Vagina (tissue), 2 donors: ENCODE data around the gene CRHR1. TPM values are rescaled to one million over a fixed set of nuclear protein-coding genes. Genes with fewer than 3 reads are reported as not detected.

Experiments used
- DNase-seq, 2 donors: peaks; one replicate each; pipeline ENCODE4 v3.0.0-alpha.2; 2017; ENCODE audit errors: extremely low spot score in 2 of 2
- H3K27ac ChIP-seq: fragments of 200-600 bp; sonication (generic); one replicate; pipeline ENCODE4 v1.5.1; 2019
- H3K27me3 ChIP-seq: fragments of 200-600 bp; sonication (generic); one replicate; pipeline ENCODE4 v1.5.1; 2019
- H3K36me3 ChIP-seq, 2 donors: fragments of 200-600 bp; sonication (generic); one replicate each; pipeline ENCODE4 v1.5.1; 2017 to 2019
- H3K4me1 ChIP-seq: fragments of 200-600 bp; sonication (generic); one replicate; pipeline ENCODE4 v1.5.1; 2019
- H3K4me3 ChIP-seq, 2 donors: fragments of 200-600 bp; sonication (generic); 1 replicate in 1 of 2; 2 replicates in 1 of 2; pipeline ENCODE4 v1.5.1; 2016 to 2019
- H3K9me3 ChIP-seq: fragments of 200-600 bp; sonication (generic); one replicate; pipeline ENCODE4 v1.5.1; 2019
- POLR2A ChIP-seq, 2 donors: fragments of 450-650 bp; IDR thresholded peaks; one replicate each; pipeline ENCODE4 v1.6.1; 2017; ENCODE audit warnings: antibody characterized with exemption in 2 of 2, mild to moderate bottlenecking in 2 of 2, moderate library complexity in 2 of 2
- POLR2AphosphoS5 ChIP-seq, 2 donors: sonication (generic); formaldehyde crosslinking; IDR thresholded peaks; one replicate each; pipeline ENCODE4 v1.9.0; 2017; ENCODE audit warnings: antibody characterized with exemption in 2 of 2, mild to moderate bottlenecking in 2 of 2, low read depth in 1 of 2; ENCODE audit not compliant: insufficient read depth in 1 of 2
- intact Hi-C: fragments of 100-400 bp; cut with DNase I; formaldehyde crosslinking; loops from one replicate; pipeline ENCODE4 v1.15.1; 2023
- total RNA-seq: library from RNA; depleted of rRNA; stranded (reverse); fragments of >200 nt; gene quantifications from one replicate; pipeline ENCODE4 v1.2.3, GENCODE V29; 2016
- TF ChIP-seq, protein P1 (sequence below), 3 experiments: fragments of 450-650 bp in 2 of 3; fragments of 200-600 bp in 1 of 3; sonication (generic) in 1 of 3; IDR thresholded peaks; one replicate each; pipeline ENCODE4 v1.5.1; 2017 to 2019; ENCODE audit warnings: antibody characterized with exemption in 3 of 3, mild to moderate bottlenecking in 2 of 3, moderate library complexity in 2 of 3

CRHR1 gene
- total RNA-seq, result 4.2 TPM

DNA sequence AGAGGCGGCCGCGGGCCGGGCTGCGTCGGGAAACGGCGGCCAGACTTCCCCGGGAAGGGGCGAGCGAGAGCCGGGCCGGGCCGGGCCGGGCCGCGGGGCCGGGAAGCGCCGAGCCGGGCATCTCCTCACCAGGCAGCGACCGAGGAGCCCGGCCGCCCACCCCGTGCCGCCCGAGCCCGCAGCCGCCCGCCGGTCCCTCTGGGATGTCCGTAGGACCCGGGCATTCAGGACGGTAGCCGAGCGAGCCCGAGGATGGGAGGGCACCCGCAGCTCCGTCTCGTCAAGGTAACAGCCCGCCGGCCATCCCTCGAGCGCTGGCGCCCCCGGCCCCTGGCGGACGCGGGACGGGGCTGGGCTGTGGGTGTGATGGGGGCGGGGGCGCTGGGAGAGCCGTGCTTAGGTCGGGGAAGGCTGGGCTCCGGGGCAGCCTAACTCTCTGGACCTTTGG lies at the start of gene CRHR1:
CRHR1 (plus strand) TSS at position 28 of the 448 bp plus-strand sequence; CDS start at position 253, 225 bp downstream.
- no peaks in the 10 kb centered on the region for H3K36me3 ChIP-seq
- TF ChIP-seq POLR2AphosphoS5 (IDR thresholded peaks at IDR 0.05; ENCODE audit: insufficient read depth in 1 of 2, low read depth in 1 of 2) (no peak), POLR2A (IDR thresholded peaks at IDR 0.05) (no peak)
- TF ChIP-seq, protein P1, sequence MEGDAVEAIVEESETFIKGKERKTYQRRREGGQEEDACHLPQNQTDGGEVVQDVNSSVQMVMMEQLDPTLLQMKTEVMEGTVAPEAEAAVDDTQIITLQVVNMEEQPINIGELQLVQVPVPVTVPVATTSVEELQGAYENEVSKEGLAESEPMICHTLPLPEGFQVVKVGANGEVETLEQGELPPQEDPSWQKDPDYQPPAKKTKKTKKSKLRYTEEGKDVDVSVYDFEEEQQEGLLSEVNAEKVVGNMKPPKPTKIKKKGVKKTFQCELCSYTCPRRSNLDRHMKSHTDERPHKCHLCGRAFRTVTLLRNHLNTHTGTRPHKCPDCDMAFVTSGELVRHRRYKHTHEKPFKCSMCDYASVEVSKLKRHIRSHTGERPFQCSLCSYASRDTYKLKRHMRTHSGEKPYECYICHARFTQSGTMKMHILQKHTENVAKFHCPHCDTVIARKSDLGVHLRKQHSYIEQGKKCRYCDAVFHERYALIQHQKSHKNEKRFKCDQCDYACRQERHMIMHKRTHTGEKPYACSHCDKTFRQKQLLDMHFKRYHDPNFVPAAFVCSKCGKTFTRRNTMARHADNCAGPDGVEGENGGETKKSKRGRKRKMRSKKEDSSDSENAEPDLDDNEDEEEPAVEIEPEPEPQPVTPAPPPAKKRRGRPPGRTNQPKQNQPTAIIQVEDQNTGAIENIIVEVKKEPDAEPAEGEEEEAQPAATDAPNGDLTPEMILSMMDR (IDR thresholded peaks at IDR 0.05), result no peak
- DNase-seq, result no peak
- H3K9me3 ChIP-seq, result no peaks in the 10 kb centered on the region
- intact Hi-C loops, result no loop called here
- peaks cover 40% of the 10 kb centered on the region for H3K4me1 ChIP-seq
- H3K27ac ChIP-seq, result peak within 1 kb of the TSS; percentile 66
- peak within 1 kb of the TSS; percentile 45 to 67 for H3K4me3 ChIP-seq
- H3K27me3 ChIP-seq, result no peaks in the 10 kb centered on the region

DNA sequence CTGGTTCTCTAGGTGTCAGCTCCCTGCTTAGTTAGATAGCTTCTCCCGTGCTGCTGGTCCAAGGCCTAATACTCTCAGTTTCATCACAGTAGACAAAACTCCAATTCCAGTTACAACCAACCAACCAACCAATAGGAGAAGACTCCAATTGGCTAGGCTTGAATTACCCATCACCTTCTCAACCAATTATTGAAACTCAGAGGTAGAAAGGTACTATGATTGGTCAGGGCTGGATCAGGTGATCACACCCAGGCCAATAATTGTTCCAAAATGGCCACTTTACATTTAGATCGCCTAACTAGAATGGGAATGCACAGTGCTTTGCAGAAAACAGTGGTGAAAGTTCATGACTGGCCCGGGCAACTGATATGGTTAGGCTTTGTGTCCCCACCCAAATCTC lies 49.5 kb upstream of the CRHR1 start:
- no peak for DNase-seq
- Histone ChIP-seq H3K9me3 (no peaks in the 10 kb centered on the region), H3K4me1 (no peaks in the 10 kb centered on the region), H3K27ac (no peak overlapping the region), H3K36me3 (no peaks in the 10 kb centered on the region), H3K27me3 (no peaks in the 10 kb centered on the region), H3K4me3 (no peak overlapping the region)
- TF ChIP-seq POLR2A (IDR thresholded peaks at IDR 0.05) (no peak), POLR2AphosphoS5 (IDR thresholded peaks at IDR 0.05; ENCODE audit: insufficient read depth in 1 of 2, low read depth in 1 of 2) (no peak)
- TF ChIP-seq, protein P1 (IDR thresholded peaks at IDR 0.05), result no peak
- intact Hi-C loops, result no loop called here

DNA sequence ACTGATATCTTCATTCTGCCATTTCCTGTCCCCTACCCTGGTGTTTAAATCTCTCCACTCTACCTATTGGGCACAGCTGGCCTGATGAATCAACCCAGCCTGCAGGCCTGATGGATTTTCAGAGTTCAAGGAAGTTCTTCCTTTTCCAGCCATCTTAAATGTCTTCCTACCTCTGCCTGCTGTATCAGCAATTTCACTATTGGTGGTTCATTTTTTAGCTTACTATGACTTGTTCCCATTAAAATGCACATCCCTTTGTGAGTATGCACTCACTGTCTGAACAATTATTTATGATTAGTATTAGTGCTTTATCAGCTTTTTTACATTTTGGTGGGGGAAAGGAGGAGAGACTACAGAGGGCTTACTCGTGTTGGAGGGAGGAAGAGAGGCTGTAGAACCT lies 48.6 kb upstream of the CRHR1 start:
- intact Hi-C loops, result no loop called here

GRCh38 chr17:45739786-45740185 lies 44.3 kb upstream of the CRHR1 start:
- no peak for TF ChIP-seq POLR2A (IDR thresholded peaks at IDR 0.05)
- no peak for TF ChIP-seq POLR2AphosphoS5 (IDR thresholded peaks at IDR 0.05; ENCODE audit: insufficient read depth in 1 of 2, low read depth in 1 of 2)
- TF ChIP-seq, protein P1 (IDR thresholded peaks at IDR 0.05), result no peak
- Histone ChIP-seq H3K4me1 (no peaks in the 10 kb centered on the region), H3K27me3 (no peaks in the 10 kb centered on the region), H3K9me3 (no peaks in the 10 kb centered on the region), H3K36me3 (no peaks in the 10 kb centered on the region), H3K27ac (no peak overlapping the region), H3K4me3 (no peak overlapping the region)
- DNase-seq, result no peak
- intact Hi-C loops, result no loop called here

More for the DNA sequence above, 48.6 kb upstream of the CRHR1 start:
- TF ChIP-seq, protein P1 (IDR thresholded peaks at IDR 0.05), result no peak
- no peak for TF ChIP-seq POLR2A (IDR thresholded peaks at IDR 0.05)
- no peak for TF ChIP-seq POLR2AphosphoS5 (IDR thresholded peaks at IDR 0.05; ENCODE audit: insufficient read depth in 1 of 2, low read depth in 1 of 2)
- Histone ChIP-seq H3K27ac (no peak overlapping the region), H3K27me3 (no peaks in the 10 kb centered on the region), H3K4me1 (no peaks in the 10 kb centered on the region), H3K36me3 (no peaks in the 10 kb centered on the region), H3K4me3 (no peak overlapping the region), H3K9me3 (no peaks in the 10 kb centered on the region)
- DNase-seq, result no peak

DNA sequence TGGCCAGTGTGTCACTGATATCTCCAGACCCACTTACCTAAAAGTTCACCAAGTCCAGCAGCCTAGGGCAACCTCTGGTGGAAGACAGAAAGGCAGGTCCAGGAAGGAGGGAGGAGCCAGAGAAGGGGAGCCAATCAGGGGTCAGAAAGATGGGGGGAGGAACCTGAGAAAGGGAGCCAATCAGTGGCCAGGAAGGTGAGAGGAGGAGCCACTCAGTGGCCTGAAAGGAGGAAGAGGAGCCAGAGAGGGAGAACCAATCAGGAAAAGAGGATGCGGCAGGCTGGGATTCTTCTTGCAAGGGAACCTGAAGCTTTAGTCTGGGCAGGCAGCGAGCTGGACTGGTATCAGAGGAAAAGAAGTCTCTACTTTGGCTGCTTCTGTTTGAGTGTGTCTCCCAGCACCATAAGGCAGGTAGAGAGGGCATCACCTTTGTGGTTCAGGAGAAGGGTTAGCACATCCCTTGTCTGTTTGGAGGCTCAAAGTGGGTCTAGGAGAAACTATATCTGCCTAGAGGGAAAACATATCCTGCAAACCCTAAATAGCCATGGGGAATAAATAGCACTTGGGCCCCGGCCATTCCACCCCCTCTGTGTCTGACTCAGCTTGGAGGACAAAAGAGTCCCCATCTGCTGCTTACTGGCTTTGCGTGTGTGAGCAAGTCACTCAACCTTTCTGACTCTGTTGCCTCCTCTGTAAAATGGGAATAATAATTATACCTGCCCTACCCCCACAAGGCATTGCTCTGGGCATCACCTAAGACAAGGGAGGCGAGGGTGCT lies 43.4 kb upstream of the CRHR1 start:
- Histone ChIP-seq H3K4me3 (no peak overlapping the region), H3K36me3 (no peaks in the 10 kb centered on the region), H3K27me3 (no peaks in the 10 kb centered on the region), H3K27ac (no peak overlapping the region), H3K4me1 (no peaks in the 10 kb centered on the region), H3K9me3 (no peaks in the 10 kb centered on the region)
- TF ChIP-seq POLR2AphosphoS5 (IDR thresholded peaks at IDR 0.05; ENCODE audit: insufficient read depth in 1 of 2, low read depth in 1 of 2) (no peak), POLR2A (IDR thresholded peaks at IDR 0.05) (no peak)
- TF ChIP-seq, protein P1 (IDR thresholded peaks at IDR 0.05), result no peak
- intact Hi-C loops, result no loop called here
- no peak for DNase-seq
